NCI-H1930 (cell line): ENCODE measurements around the gene HLA-DOA.

Source experiments
- DNase-seq, 2 experiments: peaks; one replicate each; lab custom pipeline; 2025; lab: John Stamatoyannopoulos, UW

HLA-DOA gene

GRCh38 chr6:32977953-32978324 lies 31.5 kb downstream of the HLA-DOA start:
- DNase-seq = no peak

- DNase-seq = no peak
Observed at GRCh38 chr6:32977272-32977952, 32.0 kb downstream of the HLA-DOA start.

- DNase-seq = no peak
Observed at GRCh38 chr6:32976334-32977069, 32.9 kb downstream of the HLA-DOA start.

GRCh38 chr6:32975886-32976285 lies 33.5 kb downstream of the HLA-DOA start:
- DNase-seq = no peak

- no peak for DNase-seq
Observed at GRCh38 chr6:32974541-32975308, 34.7 kb downstream of the HLA-DOA start.

- no peak for DNase-seq
Observed at GRCh38 chr6:32974016-32974333, 35.4 kb downstream of the HLA-DOA start.

- peak in 1 of 2 experiments; percentile 22 for DNase-seq
Observed at GRCh38 chr6:32973144-32974015, 36.0 kb downstream of the HLA-DOA start.

- DNase-seq = no peak
Observed at GRCh38 chr6:32972353-32973143, 36.8 kb downstream of the HLA-DOA start.

GRCh38 chr6:32971581-32972352 lies 37.6 kb downstream of the HLA-DOA start:
- DNase-seq = peak; percentile 99

GRCh38 chr6:32971242-32971580 lies 38.2 kb downstream of the HLA-DOA start:
- DNase-seq = no peak

GRCh38 chr6:32970413-32971241 lies 38.8 kb downstream of the HLA-DOA start:
- peak; percentile 49 to 64 for DNase-seq

GRCh38 chr6:32969685-32970412 lies 39.5 kb downstream of the HLA-DOA start:
- DNase-seq = peak; percentile 62 to 65

- DNase-seq = peak; percentile 60 to 68
Observed at GRCh38 chr6:32968867-32969684, 40.3 kb downstream of the HLA-DOA start.

GRCh38 chr6:32968093-32968866 lies 41.1 kb downstream of the HLA-DOA start, which contains the start of gene BRD2:
Gene BRD2 (plus strand): TSS chr6:32968594. CDS start chr6:32972899, 4,305 bp downstream.
- DNase-seq = peak; percentile 90 to 96

- DNase-seq = peak in 1 of 2 experiments; percentile 39
Observed at GRCh38 chr6:32967151-32968091, 42.0 kb downstream of the HLA-DOA start.

GRCh38 chr6:32964776-32965175 lies 44.6 kb downstream of the HLA-DOA start:
- DNase-seq = no peak
